ENCODE measurements around the gene UGGT1. TPM values are rescaled to one million over a fixed set of nuclear protein-coding genes. Genes with fewer than 3 reads are reported as not detected.

UGGT1 gene
- total RNA-seq, 2 experiments from 2014 or later, result 33.2 to 59.5 TPM

DNA sequence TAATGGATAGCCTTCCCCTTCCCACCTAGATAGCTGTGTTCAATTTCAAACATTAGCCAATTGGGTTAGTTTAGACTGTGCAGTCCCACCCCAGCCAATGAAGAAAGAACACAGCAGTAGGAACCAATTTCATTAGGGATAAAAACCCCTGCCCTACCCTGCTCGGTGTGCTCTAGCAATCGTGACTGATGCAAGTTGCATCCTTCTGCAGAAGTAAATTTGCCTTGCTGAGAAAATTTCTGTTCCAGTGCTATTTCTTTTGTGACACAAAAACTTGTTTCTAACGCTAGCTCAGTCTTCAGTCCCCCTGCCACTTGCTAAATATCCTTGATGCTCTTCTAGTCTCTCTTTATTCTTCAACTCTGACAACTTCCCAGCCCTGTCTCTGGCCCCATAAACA is 48.0 kb upstream of the UGGT1 start:
- Histone ChIP-seq H3K9me2 (ENCODE audit: insufficient read depth, low read length) (no peaks in the 10 kb centered on the region), H4K20me1 (ENCODE audit: insufficient read depth, low read length) (no peaks in the 10 kb centered on the region), H3K36me3 (ENCODE audit: insufficient read depth, low read length) (no peaks in the 10 kb centered on the region), H3K27ac (ENCODE audit: low read depth, low read length, poor library complexity, severe bottlenecking) (no peak overlapping the region), H2AFZ (ENCODE audit: low read length) (no peak overlapping the region), H3K4me3 (ENCODE audit: low read depth, low read length, poor library complexity, severe bottlenecking) (no peak overlapping the region), H3K9me3 (ENCODE audit: low read length) (no peaks in the 10 kb centered on the region; the same call in 1 of the 2 replicates), H3K79me2 (ENCODE audit: insufficient read depth, low read depth, low read length) (no peaks in the 10 kb centered on the region), H3K4me1 (ENCODE audit: insufficient read depth, low read length, poor library complexity, severe bottlenecking) (no peaks in the 10 kb centered on the region), H3K4me2 (ENCODE audit: low read length) (no peak overlapping the region)
- no peak for DNase-seq (ENCODE audit: low spot score)
- BruUV-seq (replicated peaks), result no TSS peak
- ChIA-PET CTCF (ENCODE audit: unreplicated experiment) (no interaction called here), POLR2A (interaction anchor here (0.6 kb wide), 1 partner anchor 34 kb away, joined by 4 read pairs; no protein-coding TSS in a partner anchor)
- no peak for TF ChIP-seq EZH2phosphoT487 (IDR thresholded peaks at IDR 0.05; ENCODE audit: borderline replicate concordance, low read depth, low read length)
- intact Hi-C loops (cut with micrococcal nuclease; ENCODE audit: unreplicated experiment), result no loop called here

DNA sequence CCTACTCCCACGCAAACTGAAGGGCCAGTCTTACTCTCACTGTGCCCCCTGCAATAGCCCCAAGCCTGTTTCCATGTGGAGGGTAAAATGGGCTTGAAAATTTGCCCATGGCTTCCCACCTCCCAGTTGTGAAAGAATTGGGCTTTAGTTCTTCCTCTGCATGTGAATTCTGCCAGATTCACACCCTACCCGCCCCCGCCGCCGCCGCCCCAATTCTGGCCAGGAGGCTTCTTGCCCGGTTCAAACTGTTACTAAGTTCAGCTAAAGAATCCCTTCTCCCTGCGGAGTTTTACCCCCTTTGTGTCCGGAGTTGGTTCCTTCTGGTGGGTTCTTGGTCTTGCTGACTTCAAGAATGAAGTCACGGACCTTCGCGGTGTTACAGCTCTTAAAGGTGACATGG is 37.7 kb upstream of the UGGT1 start:
- no peaks in the 10 kb centered on the region for H3K79me2 ChIP-seq (ENCODE audit: insufficient read depth, low read depth, low read length)
- H3K36me3 ChIP-seq (ENCODE audit: insufficient read depth, low read length), result no peaks in the 10 kb centered on the region
- H2AFZ ChIP-seq (ENCODE audit: low read length), result no peak overlapping the region
- no peaks in the 10 kb centered on the region for H3K9me2 ChIP-seq (ENCODE audit: insufficient read depth, low read length)
- no peak for DNase-seq (ENCODE audit: low spot score)
- TF ChIP-seq, protein P1, sequence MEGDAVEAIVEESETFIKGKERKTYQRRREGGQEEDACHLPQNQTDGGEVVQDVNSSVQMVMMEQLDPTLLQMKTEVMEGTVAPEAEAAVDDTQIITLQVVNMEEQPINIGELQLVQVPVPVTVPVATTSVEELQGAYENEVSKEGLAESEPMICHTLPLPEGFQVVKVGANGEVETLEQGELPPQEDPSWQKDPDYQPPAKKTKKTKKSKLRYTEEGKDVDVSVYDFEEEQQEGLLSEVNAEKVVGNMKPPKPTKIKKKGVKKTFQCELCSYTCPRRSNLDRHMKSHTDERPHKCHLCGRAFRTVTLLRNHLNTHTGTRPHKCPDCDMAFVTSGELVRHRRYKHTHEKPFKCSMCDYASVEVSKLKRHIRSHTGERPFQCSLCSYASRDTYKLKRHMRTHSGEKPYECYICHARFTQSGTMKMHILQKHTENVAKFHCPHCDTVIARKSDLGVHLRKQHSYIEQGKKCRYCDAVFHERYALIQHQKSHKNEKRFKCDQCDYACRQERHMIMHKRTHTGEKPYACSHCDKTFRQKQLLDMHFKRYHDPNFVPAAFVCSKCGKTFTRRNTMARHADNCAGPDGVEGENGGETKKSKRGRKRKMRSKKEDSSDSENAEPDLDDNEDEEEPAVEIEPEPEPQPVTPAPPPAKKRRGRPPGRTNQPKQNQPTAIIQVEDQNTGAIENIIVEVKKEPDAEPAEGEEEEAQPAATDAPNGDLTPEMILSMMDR (conservative IDR thresholded peaks at IDR 0.05; ENCODE audit: low read length), result no peak
- no peak for TF ChIP-seq EZH2phosphoT487 (IDR thresholded peaks at IDR 0.05; ENCODE audit: borderline replicate concordance, low read depth, low read length)
- no peak overlapping the region for H3K4me3 ChIP-seq (ENCODE audit: low read depth, low read length, poor library complexity, severe bottlenecking)
- H3K4me1 ChIP-seq (ENCODE audit: insufficient read depth, low read length, poor library complexity, severe bottlenecking), result no peaks in the 10 kb centered on the region
- no peaks in the 10 kb centered on the region for H4K20me1 ChIP-seq (ENCODE audit: insufficient read depth, low read length)
- ChIA-PET POLR2A (no interaction called here), CTCF (ENCODE audit: unreplicated experiment) (no interaction called here)
- H3K9me3 ChIP-seq (ENCODE audit: low read length), result peaks cover 7% of the 10 kb centered on the region; the same call in 1 of the 2 replicates
- BruUV-seq (replicated peaks), result no TSS peak
- no peak overlapping the region for H3K27ac ChIP-seq (ENCODE audit: low read depth, low read length, poor library complexity, severe bottlenecking)
- H3K4me2 ChIP-seq (ENCODE audit: low read length), result no peak overlapping the region
- intact Hi-C loops (cut with micrococcal nuclease; ENCODE audit: unreplicated experiment), result no loop called here

DNA sequence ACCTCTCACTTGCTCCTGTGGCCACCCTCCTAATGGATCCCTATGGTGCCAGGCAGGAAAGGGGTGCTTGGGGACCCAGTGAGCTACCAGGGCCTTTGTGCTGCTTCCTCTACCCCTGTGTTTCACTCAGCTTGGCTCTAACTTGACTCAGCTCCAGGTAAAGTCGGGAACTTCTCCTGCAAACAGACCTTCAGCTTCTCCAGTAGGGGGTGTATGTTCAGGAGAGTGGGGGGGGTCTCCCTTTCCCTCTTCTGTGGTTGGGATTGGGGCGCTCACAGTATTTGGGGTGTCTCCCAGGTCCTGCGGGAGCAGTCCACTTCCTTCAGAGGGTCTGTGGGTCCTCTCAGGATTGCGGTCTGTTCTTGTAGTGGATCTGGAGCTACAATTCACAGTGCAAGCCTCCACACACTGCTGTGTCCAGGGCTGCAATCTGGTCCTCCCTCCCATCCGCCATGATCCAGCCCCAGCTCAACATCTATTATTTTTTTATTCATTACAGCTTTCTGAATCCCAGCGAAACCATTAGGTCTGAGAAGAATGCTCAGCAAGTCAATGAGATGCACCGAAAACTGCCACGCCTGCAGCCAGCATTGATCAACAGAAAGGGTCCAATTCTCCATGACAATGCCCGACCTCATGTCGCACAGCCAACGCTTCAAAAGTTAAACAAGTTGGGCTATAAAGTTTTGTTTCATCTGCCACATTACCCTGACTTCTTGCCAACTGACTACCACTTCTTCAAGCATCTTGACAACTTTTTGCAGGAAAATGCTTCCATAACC is 36.7 kb upstream of the UGGT1 start:
- intact Hi-C loops (cut with micrococcal nuclease; ENCODE audit: unreplicated experiment), result no loop called here
- H3K36me3 ChIP-seq (ENCODE audit: insufficient read depth, low read length), result no peaks in the 10 kb centered on the region
- peaks cover 7% of the 10 kb centered on the region; the same call in 1 of the 2 replicates for H3K9me3 ChIP-seq (ENCODE audit: low read length)
- POLR2A ChIA-PET, result interaction anchor here (0.7 kb wide), 1 partner anchor 33 kb away, joined by 3 read pairs; no protein-coding TSS in a partner anchor
- H2AFZ ChIP-seq (ENCODE audit: low read length), result no peak overlapping the region
- H4K20me1 ChIP-seq (ENCODE audit: insufficient read depth, low read length), result no peaks in the 10 kb centered on the region
- TF ChIP-seq, protein P1 (conservative IDR thresholded peaks at IDR 0.05; ENCODE audit: low read length), result no peak
- TF ChIP-seq EZH2phosphoT487 (IDR thresholded peaks at IDR 0.05; ENCODE audit: borderline replicate concordance, low read depth, low read length), result no peak
- no peaks in the 10 kb centered on the region for H3K79me2 ChIP-seq (ENCODE audit: insufficient read depth, low read depth, low read length)
- no peak overlapping the region for H3K27ac ChIP-seq (ENCODE audit: low read depth, low read length, poor library complexity, severe bottlenecking)
- H3K4me3 ChIP-seq (ENCODE audit: low read depth, low read length, poor library complexity, severe bottlenecking), result no peak overlapping the region
- no peak for DNase-seq (ENCODE audit: low spot score)
- H3K4me2 ChIP-seq (ENCODE audit: low read length), result no peak overlapping the region
- no peaks in the 10 kb centered on the region for H3K4me1 ChIP-seq (ENCODE audit: insufficient read depth, low read length, poor library complexity, severe bottlenecking)
- CTCF ChIA-PET (ENCODE audit: unreplicated experiment), result no interaction called here
- BruUV-seq (replicated peaks), result no TSS peak
- H3K9me2 ChIP-seq (ENCODE audit: insufficient read depth, low read length), result no peaks in the 10 kb centered on the region

Measured in OCI-LY7 (cell line).